Measurements from ENCODE around the gene HENMT1.
"Not testable (repeated sequence)": the region's sequence is repeated elsewhere in the genome, so short reads cannot be mapped to it uniquely, and the experiment has no call there.

GRCh38 chr1:108681701-108682100 lies 20.8 kb upstream of the HENMT1 start:
- TF ChIP-seq EZH2 (IDR thresholded peaks at IDR 0.05; ENCODE audit: insufficient read depth, poor library complexity, severe bottlenecking); EZH2phosphoT487 (IDR thresholded peaks at IDR 0.05; ENCODE audit: insufficient read depth, low read depth): not testable (repeated sequence)

All from GM23248 (cell line).